NCI-H2171 (cell line): ENCODE results near the gene MAP7.
"Not testable (repeated sequence)": the region's sequence is repeated elsewhere in the genome, so short reads cannot be mapped to it uniquely, and the experiment has no call there.

Experiments used
- DNase-seq: peaks from one replicate; lab custom pipeline; 2025; lab: John Stamatoyannopoulos, UW

Gene MAP7

GRCh38 chr6:136387316-136387715 is 162.9 kb downstream of the MAP7 start:
- no peak for DNase-seq

- no peak for DNase-seq
Observed at GRCh38 chr6:136383268-136383937, 166.8 kb downstream of the MAP7 start.

GRCh38 chr6:136382676-136383252 is 167.5 kb downstream of the MAP7 start:
- no peak for DNase-seq

DNA sequence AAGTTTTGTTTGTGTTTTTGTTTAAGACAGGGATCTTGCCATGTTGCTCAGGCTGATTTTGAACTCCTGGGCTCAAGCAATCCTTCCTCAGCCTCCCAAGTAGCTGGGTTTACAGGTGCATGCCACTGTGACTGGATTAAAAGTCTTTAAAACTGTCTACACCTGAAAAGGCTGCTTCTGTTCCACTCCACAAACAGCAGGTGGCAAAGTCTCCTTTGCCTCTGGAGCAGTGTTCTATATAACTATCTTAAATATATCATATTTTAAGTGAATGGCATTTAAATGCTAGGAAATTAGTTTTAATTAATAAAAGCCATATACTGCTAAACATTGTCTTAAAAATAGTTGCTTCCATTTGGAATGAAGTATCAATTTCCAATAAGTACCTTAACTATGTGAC is 171.3 kb downstream of the MAP7 start:
- DNase-seq: no peak

DNA sequence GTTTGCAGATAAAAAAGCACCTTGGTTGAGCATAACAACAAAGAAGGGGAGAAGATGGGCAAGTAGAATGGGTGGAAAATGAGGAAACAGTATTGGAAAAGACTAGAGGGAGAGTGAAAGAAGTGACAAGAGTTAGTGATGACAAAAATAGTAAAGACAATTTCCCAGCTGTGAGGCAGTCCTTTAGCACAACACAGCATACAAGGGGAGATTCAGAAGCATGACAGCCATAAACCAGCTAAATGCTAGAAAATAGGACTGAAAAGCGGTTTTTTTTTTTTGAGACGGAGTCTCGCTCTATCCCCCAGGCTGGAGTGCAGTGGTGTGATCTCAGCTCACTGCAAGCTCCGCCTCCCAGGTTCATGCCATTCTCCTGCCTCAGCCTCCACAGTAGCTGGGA is 174.4 kb downstream of the MAP7 start:
- not testable (repeated sequence) for DNase-seq

DNA sequence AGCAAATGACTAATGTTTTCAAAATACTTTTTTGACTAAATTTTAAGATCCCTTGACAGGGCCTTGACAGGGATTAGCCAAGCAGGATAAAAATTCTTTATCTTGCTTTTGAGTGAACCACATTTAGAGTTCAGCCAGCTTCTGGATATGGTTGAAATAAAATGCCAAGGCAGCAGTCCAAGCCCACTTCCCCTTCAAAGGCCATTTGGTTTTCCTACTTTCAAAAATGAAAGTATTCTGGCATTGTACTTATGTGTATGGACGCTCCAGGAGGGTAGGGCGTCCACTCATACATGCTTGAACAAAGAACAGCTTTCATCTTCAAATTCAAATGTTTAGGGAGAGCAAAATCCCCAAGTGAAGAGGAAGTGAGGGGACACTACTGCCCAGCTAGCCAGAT is 178.3 kb downstream of the MAP7 start:
- DNase-seq: no peak

DNA sequence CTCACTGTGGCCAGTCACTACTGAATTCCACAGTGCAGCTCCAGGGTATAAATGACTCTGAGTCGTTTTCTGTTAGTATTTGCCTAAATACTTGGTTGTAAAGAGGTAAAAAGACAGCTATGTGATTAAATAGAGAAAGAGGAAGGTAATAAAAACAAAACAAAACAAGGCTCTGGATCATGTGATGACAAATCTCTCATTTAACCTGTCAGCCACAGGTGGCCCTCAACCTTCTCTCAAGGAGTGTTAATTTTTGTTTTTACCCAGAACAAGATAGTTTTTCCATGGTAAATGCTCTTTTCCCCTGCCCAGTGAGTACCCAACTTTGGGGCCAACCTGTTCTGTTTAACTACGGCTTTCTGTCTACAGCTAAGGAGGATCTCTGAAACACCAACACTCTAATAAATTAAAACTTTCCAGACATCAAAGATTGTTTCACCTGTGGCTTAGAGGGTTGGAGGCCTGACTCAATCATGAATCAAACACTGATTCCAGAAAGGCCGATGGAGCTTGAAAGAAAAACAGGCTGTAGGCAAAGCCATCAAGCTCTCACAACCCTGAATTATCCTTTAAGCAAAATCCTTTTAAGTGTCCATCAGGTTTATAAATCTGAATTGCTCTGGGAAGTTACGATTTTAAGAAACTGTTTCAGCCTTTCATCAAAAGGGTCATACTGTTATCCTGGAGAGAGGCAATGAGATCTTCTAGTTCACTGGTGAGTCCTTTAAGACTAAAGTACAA is 179.1 kb downstream of the MAP7 start:
- no peak for DNase-seq

- DNase-seq: no peak
Observed at GRCh38 chr6:136365776-136366354, 184.4 kb downstream of the MAP7 start.

GRCh38 chr6:136362421-136363356 is 187.5 kb downstream of the MAP7 start:
- DNase-seq: no peak

DNA sequence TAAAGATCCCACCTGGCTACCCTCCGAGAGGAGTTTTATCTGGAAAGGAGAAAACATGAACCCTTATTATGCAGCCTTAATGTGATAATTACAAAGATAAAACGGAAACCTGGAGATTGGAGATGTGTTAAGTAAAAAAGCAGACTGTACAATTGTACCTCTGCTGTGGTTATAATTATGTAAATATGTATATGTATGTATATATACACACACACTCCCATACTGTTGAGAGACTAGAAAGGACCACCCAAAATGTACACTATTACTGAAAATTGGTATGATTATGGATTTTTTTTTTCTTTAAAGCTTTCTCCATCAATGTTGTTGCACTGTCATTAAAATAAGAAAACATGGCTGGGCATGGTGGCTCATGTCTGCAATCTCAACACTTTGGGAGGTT is 188.4 kb downstream of the MAP7 start:
- DNase-seq: no peak

- DNase-seq: no peak
Observed at GRCh38 chr6:136360783-136361182, 189.4 kb downstream of the MAP7 start.

- no peak for DNase-seq
Observed at GRCh38 chr6:136359851-136360250, 190.4 kb downstream of the MAP7 start.

DNA sequence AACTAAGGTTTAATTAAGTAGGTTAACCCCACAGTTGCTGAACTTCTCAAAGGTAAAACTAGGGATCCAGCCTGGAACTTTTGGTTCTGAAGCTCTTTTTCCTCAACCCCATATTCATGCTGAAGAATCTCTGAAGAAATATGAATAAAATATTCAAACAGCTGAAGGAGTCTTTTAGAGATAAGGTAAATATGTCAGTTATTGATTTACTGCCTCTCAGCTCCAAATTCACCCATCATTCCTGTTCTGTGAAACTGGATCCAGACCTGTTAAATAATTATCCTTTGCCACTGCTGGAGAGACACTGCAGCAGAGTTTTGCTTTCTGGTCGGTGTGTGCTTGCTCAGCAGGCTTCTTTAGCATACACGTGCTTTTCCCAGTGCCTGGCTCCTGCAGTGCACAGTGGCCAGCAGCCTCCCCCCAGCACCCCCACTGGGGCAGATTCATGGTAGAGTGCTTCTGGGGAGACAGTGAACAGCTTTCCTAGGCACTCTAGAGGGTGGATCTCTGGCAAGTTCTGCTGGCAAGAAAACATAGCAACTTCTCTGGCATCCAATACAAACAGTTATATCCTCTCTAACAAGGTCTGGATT is 198.6 kb downstream of the MAP7 start:
- no peak for DNase-seq

DNA sequence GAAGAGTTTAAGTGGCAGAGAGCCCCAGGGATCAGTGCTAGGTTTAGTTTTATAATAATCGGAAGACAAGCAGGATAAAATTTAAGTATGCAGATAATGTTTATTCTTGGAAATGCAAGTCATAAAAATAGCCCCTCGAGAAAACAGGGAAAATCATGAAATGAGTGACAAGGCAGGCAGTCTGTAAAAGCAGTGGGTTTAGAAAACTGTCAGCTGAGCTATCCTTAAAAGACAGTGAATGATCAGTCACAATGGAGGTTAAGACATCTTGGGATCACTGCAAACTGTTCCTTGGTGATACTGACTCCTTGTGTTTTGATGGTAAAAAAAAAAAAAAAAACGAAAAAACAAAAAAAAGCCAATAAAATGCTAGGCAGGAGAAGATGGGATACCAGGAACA is 199.3 kb downstream of the MAP7 start:
- DNase-seq: no peak

DNA sequence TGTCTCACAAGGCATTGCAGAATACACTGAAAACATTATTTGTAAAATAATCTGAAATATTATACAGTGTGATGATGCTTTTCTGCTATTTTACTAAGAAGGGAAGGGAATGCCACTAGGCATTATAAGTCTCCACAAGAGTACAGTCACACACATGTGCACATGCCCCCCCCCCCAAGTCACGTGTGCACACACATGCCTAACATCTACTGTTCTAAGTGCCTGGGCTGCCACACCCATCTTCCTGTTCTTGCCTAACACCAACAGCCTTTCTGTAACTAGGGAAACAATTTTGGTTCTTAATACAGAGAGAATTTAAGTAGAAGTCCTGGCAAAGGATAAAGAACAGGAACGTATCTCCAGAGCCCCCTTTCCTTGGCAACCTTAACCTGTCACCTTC is 202.4 kb downstream of the MAP7 start:
- no peak for DNase-seq

DNA sequence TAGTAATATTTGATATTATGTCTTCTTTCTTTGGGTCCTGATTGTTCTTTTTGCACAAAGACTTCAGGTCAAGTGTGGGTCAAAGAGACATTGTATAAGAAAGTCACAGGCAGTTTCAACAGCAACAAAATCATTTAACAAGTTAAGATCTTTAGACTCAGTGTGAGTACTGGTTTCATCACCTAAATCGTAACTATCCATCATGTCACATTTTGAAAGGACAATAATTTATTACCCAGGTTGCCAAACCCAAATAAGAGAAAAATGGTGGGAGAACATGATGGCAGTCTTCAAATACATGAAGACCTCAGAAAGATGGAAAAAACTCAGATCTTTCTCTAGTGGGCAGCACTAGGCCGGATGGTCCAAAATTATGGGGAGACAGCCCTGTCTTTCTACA is 205.1 kb downstream of the MAP7 start:
- DNase-seq: no peak

DNA sequence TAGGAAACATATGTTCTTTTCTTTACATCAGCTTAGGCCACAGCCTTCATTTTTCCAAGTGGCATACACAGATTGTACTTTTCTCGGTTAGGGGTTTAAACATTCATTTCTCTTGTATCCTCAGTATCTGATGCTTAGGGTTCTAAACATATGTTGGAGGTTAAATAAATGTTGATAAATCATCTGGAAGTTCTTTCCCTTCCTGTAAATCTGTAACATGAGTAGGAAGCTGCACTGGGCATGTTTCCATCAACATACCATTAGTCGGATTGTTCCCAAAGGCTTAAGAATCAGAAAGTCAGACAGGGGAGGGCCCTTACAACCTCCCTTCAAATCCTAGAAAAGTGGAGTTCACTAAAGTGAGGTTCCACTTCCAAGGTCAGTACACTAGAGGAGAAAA is 205.8 kb downstream of the MAP7 start:
- DNase-seq: no peak

- no peak for DNase-seq
Observed at GRCh38 chr6:136343700-136344099, 206.5 kb downstream of the MAP7 start.

- DNase-seq: no peak
Observed at GRCh38 chr6:136343275-136343674, 206.9 kb downstream of the MAP7 start.

- DNase-seq: no peak
Observed at GRCh38 chr6:136341967-136342366, 208.3 kb downstream of the MAP7 start.

GRCh38 chr6:136341367-136341766 is 208.9 kb downstream of the MAP7 start:
- no peak for DNase-seq

GRCh38 chr6:136338486-136338885 is 211.7 kb downstream of the MAP7 start:
- DNase-seq: no peak
